ENCODE measurements around the gene SLC4A7. TPM values are rescaled to one million over a fixed set of nuclear protein-coding genes. Genes with fewer than 3 reads are reported as not detected.

SLC4A7 gene
- total and polyA plus RNA-seq, 10 of the 15 experiments (the other 5 are each of a cell fraction or from before 2014, with no cell fraction given), result 4.4 to 41.4 (median 18.3) TPM

DNA sequence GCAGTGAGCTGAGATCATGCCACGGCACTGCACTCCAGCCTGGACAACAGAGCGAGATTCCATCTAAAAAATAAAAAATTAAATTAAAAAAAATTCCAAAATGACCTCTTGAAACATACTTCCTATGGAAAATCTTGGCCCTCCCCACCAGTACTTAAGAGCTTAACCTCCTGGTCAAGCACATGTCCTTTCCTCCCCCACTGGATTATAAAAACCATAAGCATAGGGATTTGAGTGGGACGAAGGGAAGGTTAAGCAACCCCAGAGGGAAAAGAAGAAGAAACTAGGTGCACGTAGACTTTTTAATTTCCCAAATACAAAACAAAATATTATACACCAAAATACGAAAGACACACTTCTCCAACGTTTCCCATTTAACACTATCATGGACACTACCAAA is 25.3 kb downstream of the SLC4A7 start:
- ATAC-seq (no peak), DNase-seq (ENCODE audit: low read depth, low spot score) (no peak), FAIRE-seq (no peak)
- no peak overlapping the region for H3K4me2 ChIP-seq (ENCODE audit: control insufficient read depth, insufficient read depth)
- intact Hi-C loops (cut with micrococcal nuclease; ENCODE audit: unreplicated experiment) (no loop called here), in situ Hi-C loops (cut with MboI) (no loop called here)
- peaks cover 0 to 4% of the 10 kb centered on the region in 2 experiments; a peak in 2 of 4 replicates for H3K36me3 ChIP-seq (ENCODE audit: control insufficient read depth in 2 of 2, insufficient read depth in 2 of 2, low read length in 1 of 2)
- peaks cover 3% of the 10 kb centered on the region; the same call in 2 of the 3 replicates for H3K9me3 ChIP-seq (replicated peaks; ENCODE audit: control insufficient read depth, insufficient read depth, low read length)
- WGBS (ENCODE audit: insufficient coverage, insufficient replicate concordance, low lambda C conversion rate, missing lambda C conversion rate), result 83% methylated on average over 6 of the region's 6 CpGs
- H3K79me2 ChIP-seq (ENCODE audit: control insufficient read depth, insufficient read depth, low read length), result peaks cover 28% of the 10 kb centered on the region
- RAD21 ChIA-PET (ENCODE audit: unreplicated experiment), result no interaction called here
- H3K4me1 ChIP-seq (ENCODE audit: control insufficient read depth, insufficient read depth, low read length), result peaks cover 9% of the 10 kb centered on the region; the same call in 1 of the 2 replicates
- no peaks in the 10 kb centered on the region for H4K20me1 ChIP-seq (ENCODE audit: control insufficient read depth, insufficient read depth)
- H3K9ac ChIP-seq (ENCODE audit: control insufficient read depth, insufficient read depth, low read length), result no peak overlapping the region
- no peak overlapping the region for H3K27ac ChIP-seq (ENCODE audit: control insufficient read depth, insufficient read depth)
- POLR2A ChIA-PET, result interaction anchor here (1.5 kb wide), 1 partner anchor 8 kb away, joined by 4 read pairs; no protein-coding TSS in a partner anchor
- SMC1A ChIA-PET (ENCODE audit: uncharacterized antibody, unreplicated experiment), result interaction anchor here (3.1 kb wide), 1 partner anchor 9 kb away, joined by 21 read pairs; no protein-coding TSS in a partner anchor
- BruUV-seq (replicated peaks), result no TSS peak
- TF ChIP-seq ZNF207 (IDR thresholded peaks at IDR 0.05; ENCODE audit: borderline replicate concordance) (no peak), SPI1 (IDR thresholded peaks at IDR 0.05; ENCODE audit: borderline replicate concordance, insufficient read depth, low read depth, low read length) (no peak), SUZ12 (IDR thresholded peaks at IDR 0.05; ENCODE audit: unreplicated experiment) (no peak)
- H3K27me3 ChIP-seq (replicated peaks in 1 of 2; ENCODE audit: control insufficient read depth in 2 of 2, insufficient read depth in 2 of 2, low read length in 1 of 2), result no peaks in the 10 kb centered on the region
- CTCF ChIA-PET, result interaction anchor here (1.2 to 2.2 kb wide), 3 partner anchors 8 to 147 kb away, joined by 3 to 9 read pairs (median 7); no protein-coding TSS in a partner anchor
- no peak overlapping the region for H2AFZ ChIP-seq (ENCODE audit: control insufficient read depth, low read depth, low read length)
- no peak overlapping the region for H3K4me3 ChIP-seq

DNA sequence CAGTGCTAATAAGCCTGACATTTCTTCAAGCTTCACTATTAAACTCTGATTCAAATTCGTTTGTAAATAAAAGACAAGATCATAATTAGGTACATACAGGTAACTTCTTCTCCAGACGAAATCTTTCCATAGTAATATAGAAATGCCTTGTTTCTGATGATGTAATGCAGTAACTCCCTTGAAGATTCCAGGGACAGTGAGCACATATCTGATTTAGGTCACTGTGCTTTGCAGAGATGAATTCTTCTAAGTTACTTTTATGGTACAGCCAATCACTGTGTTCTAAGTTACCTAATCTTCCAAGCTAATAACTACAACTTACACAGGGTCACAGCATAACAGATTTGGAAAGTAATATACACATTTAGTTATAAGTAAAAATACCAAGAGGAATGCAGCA is 27.6 kb downstream of the SLC4A7 start:
- no peak for FAIRE-seq
- WGBS (ENCODE audit: insufficient coverage, insufficient replicate concordance, low lambda C conversion rate, missing lambda C conversion rate), result 90% methylated on average over 2 of the region's 2 CpGs
- ATAC-seq, result no peak
- H3K9me3 ChIP-seq (replicated peaks; ENCODE audit: control insufficient read depth, insufficient read depth, low read length), result no peaks in the 10 kb centered on the region
- H3K4me1 ChIP-seq (ENCODE audit: control insufficient read depth, insufficient read depth, low read length), result peaks cover 14% of the 10 kb centered on the region
- in situ Hi-C loops (cut with MboI) (no loop called here), intact Hi-C loops (cut with micrococcal nuclease; ENCODE audit: unreplicated experiment) (no loop called here)
- H3K27ac ChIP-seq (ENCODE audit: control insufficient read depth, insufficient read depth), result no peak overlapping the region
- H3K4me3 ChIP-seq, result no peak overlapping the region
- peaks cover 0 to 4% of the 10 kb centered on the region in 2 experiments; a peak in 1 of 4 replicates for H3K36me3 ChIP-seq (ENCODE audit: control insufficient read depth in 2 of 2, insufficient read depth in 2 of 2, low read length in 1 of 2)
- H4K20me1 ChIP-seq (ENCODE audit: control insufficient read depth, insufficient read depth), result no peaks in the 10 kb centered on the region
- DNase-seq (ENCODE audit: low read depth, low spot score), result no peak
- H2AFZ ChIP-seq (ENCODE audit: control insufficient read depth, low read depth, low read length), result no peak overlapping the region
- ChIA-PET RAD21 (ENCODE audit: unreplicated experiment) (no interaction called here), SMC1A (ENCODE audit: uncharacterized antibody, unreplicated experiment) (interaction anchor here (0.6 to 3.1 kb wide), 2 partner anchors 11 to 66 kb away, joined by 4 to 21 read pairs; no protein-coding TSS in a partner anchor), CTCF (interaction anchor here (0.7 to 1.9 kb wide), 4 partner anchors 16 to 225 kb away, joined by 3 to 7 read pairs (median 4); no protein-coding TSS in a partner anchor), POLR2A (no interaction called here)
- H3K79me2 ChIP-seq (ENCODE audit: control insufficient read depth, insufficient read depth, low read length), result peaks cover 23% of the 10 kb centered on the region
- no peaks in the 10 kb centered on the region for H3K27me3 ChIP-seq (replicated peaks in 1 of 2; ENCODE audit: control insufficient read depth in 2 of 2, insufficient read depth in 2 of 2, low read length in 1 of 2)
- BruUV-seq (replicated peaks), result no TSS peak
- no peak overlapping the region for H3K9ac ChIP-seq (ENCODE audit: control insufficient read depth, insufficient read depth, low read length)
- H3K4me2 ChIP-seq (ENCODE audit: control insufficient read depth, insufficient read depth), result no peak overlapping the region
- no peak for TF ChIP-seq KLF5 (IDR thresholded peaks at IDR 0.05; ENCODE audit: partially characterized antibody)
- TF ChIP-seq EGR1 (IDR thresholded peaks at IDR 0.05; ENCODE audit: borderline replicate concordance in 1 of 2, low read depth in 2 of 2, low read length in 2 of 2), result no peak
- TF ChIP-seq EED (IDR thresholded peaks at IDR 0.05; ENCODE audit: low read depth), result no peak
- TF ChIP-seq SREBF1 (IDR thresholded peaks at IDR 0.05; ENCODE audit: low read length), result no peak
- TF ChIP-seq SREBF2 (IDR thresholded peaks at IDR 0.05; ENCODE audit: low read length), result no peak
- no peak for TF ChIP-seq FOS (IDR thresholded peaks at IDR 0.05; ENCODE audit: borderline replicate concordance, extremely low read depth, insufficient read length)
- TF ChIP-seq MTA2 (IDR thresholded peaks at IDR 0.05; ENCODE audit: low read depth), result no peak
- TF ChIP-seq ASH2L (IDR thresholded peaks at IDR 0.05; ENCODE audit: borderline replicate concordance, low read depth), result no peak
- no peak for TF ChIP-seq PML (IDR thresholded peaks at IDR 0.05; ENCODE audit: low read length)
- no peak for TF ChIP-seq PAX8 (IDR thresholded peaks at IDR 0.05)
- no peak for TF ChIP-seq ZNF384 (IDR thresholded peaks at IDR 0.05; ENCODE audit: borderline replicate concordance, low read depth, low read length)
- no peak for TF ChIP-seq ZNF622 (IDR thresholded peaks at IDR 0.05)
- TF ChIP-seq RELA (IDR thresholded peaks at IDR 0.05; ENCODE audit: borderline replicate concordance, partially characterized antibody), result no peak
- TF ChIP-seq, protein P1, sequence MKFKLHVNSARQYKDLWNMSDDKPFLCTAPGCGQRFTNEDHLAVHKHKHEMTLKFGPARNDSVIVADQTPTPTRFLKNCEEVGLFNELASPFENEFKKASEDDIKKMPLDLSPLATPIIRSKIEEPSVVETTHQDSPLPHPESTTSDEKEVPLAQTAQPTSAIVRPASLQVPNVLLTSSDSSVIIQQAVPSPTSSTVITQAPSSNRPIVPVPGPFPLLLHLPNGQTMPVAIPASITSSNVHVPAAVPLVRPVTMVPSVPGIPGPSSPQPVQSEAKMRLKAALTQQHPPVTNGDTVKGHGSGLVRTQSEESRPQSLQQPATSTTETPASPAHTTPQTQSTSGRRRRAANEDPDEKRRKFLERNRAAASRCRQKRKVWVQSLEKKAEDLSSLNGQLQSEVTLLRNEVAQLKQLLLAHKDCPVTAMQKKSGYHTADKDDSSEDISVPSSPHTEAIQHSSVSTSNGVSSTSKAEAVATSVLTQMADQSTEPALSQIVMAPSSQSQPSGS (IDR thresholded peaks at IDR 0.05; ENCODE audit: low read length), result no peak
- TF ChIP-seq MYC (IDR thresholded peaks at IDR 0.05; ENCODE audit: insufficient read depth, insufficient read length, insufficient replicate concordance, low read length, severe bottlenecking), result no peak
- no peak for TF ChIP-seq SMC3 (IDR thresholded peaks at IDR 0.05; ENCODE audit: borderline replicate concordance, low read length)

All from GM12878 (cell line).